LNCAP (cell line): ENCODE data around the gene IKZF3.

Experiments used
- TF ChIP-seq, protein P1 (sequence below): fragments of 450-650 bp; IDR thresholded peaks from 2 replicates; pipeline ENCODE4 v1.5.1; 2017; ENCODE audit warnings: mild to moderate bottlenecking

IKZF3 gene

DNA sequence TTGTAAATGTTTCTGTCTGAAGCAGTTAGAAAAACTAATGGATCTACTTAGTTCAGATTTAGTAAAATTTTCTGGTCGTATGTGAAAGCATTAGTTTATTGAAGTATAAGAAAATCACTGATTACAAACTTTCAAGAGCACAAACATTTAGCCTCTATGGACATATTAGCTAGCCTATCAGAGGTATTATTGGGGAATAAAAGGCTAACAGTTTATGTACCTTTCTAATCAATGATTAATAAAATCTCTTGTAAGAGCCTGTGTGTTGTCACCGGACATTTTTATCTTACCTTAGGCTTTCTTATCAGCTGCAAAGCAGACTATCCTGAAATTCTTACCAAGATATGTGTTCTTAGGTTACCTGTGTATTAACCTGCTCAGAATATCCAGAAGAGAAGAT is 25.1 kb upstream of the IKZF3 start:
- TF ChIP-seq, protein P1, sequence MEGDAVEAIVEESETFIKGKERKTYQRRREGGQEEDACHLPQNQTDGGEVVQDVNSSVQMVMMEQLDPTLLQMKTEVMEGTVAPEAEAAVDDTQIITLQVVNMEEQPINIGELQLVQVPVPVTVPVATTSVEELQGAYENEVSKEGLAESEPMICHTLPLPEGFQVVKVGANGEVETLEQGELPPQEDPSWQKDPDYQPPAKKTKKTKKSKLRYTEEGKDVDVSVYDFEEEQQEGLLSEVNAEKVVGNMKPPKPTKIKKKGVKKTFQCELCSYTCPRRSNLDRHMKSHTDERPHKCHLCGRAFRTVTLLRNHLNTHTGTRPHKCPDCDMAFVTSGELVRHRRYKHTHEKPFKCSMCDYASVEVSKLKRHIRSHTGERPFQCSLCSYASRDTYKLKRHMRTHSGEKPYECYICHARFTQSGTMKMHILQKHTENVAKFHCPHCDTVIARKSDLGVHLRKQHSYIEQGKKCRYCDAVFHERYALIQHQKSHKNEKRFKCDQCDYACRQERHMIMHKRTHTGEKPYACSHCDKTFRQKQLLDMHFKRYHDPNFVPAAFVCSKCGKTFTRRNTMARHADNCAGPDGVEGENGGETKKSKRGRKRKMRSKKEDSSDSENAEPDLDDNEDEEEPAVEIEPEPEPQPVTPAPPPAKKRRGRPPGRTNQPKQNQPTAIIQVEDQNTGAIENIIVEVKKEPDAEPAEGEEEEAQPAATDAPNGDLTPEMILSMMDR, result no peak

DNA sequence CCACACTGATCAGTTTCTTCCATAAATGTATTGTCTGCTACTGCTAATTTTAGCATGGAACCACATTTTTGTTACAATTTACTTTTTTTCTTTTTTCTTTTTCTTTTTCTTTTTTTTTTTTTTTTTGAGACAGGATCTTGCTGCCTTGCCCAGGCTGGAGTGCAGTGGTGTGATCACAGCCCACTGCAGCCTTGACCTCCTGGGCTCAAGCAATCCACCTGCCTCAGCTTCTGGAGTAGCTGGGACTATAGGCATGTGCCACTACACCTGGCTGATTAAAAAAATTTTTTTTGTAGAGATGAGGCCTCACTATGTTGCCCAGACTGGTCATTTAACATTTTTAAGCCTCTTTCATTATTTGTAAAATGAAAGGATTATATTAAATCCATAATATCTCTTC is 23.0 kb upstream of the IKZF3 start:
- TF ChIP-seq, protein P1, result no peak

DNA sequence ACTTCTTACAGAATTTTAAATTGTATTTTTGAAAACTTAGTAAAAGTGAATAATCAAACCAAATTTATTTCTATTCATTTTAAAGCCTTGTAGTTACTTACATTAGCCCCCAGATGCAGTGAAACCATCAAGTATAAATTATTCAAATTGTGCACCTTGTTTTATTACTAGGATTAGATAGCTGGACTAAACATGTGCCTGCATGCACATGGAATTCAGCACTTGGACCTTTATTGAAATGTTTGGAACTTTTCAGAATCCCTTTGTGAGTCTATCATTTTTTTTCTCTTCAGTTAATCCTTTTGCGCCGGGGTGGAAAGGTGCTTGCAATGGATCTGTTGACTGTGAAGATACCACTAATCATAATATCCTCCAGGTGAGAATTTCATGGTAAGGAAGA is 8.6 kb upstream of the IKZF3 start:
- TF ChIP-seq, protein P1, result peak; percentile 47

DNA sequence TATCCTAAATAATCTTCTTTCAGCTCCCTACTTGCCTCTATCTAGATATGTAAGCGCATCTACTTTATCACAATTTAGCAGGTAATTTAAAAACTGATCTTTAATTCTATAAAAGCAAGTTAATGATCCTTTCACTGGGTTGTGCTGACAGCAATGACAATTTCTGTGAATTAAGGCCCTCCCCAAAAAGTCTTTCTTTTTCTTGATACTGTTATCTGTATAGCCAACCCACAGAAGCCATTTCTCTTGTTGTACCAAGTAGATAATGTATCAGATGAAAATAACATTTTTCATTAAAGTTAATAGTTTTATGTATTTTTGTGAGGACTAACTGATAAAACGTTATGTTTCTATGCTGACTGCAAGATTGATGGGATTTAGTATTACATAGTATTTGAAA is 7.7 kb upstream of the IKZF3 start:
- TF ChIP-seq, protein P1, result no peak

DNA sequence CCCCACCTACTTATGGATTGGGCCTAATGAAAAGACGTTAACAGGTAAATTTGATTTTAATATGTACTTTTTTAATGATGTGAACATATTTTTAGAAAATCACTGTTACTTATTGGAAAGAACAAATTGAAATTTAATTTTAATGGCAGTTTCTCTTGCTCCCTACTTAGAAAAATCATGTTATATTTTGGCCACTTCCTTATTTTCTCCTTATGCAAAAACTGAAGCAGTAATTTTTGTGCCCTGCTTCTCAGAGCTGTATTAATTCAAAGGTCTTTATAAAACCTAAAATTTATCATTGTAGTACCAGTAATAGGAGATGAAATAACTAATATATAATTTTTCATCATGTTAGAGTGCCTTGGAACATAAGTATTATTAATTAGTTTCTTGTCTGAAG is 6.7 kb upstream of the IKZF3 start:
- TF ChIP-seq, protein P1, result no peak

DNA sequence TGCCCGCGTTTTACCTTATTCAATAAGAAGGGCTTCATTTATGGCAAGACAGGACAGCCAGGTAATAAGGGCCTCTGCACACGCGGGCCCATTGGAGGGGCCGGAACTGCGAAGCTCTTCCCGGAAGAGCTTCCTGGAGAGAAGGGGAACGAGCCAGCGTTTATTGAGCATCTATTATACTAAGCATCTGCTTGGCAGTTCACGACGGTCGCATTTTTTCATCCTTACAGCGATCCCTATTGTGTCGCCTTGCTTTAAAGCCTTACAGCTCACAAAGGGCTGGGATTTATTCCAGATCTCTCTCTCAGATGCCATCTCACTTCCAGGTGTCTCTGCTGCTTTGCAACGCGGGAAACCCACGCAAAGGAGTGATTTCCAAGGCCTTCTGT is 4.4 kb upstream of the IKZF3 start:
- TF ChIP-seq, protein P1, result no peak

DNA sequence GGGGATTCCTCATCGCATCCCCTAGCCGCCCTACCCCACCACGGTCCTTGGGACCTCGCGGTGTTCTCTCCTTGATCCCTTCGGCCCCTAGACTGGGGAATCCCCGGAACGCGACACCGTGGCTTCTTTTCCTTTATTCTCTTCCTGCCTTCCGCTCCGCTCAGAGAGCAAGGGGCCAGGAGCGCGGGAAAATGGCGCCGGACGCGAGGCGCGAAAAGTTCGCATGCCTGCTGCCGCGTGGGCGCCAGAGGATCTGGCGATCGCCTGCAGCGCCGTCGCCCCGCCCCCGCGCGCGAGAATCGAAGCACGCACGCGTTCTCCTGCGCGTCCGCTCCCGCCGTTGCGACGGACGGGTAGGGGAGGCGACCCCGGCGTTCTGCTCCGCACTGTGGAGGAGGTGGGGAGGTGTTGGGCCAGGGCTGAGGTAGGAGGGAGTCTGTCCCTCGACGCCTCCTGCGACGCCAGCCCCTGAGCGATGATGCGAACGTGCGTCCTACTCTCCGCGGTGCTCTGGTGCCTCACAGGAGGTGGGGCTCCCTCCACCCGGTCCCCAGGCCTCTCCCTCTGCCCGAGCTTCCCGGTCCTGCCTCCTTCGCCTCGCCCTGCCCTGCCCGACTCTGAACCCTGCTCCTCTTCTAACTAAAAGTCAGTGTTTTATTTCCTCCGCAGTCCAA is 3.9 kb upstream of the IKZF3 start, which contains the start of gene ZPBP2:
ZPBP2 (plus strand) TSS at position 323 of the 674 bp plus-strand sequence; CDS start at position 476, 153 bp downstream.
- TF ChIP-seq, protein P1, result no peak
